Measurements from ENCODE around the gene DPH3. TPM values are rescaled to one million over a fixed set of nuclear protein-coding genes. Genes with fewer than 3 reads are reported as not detected.

Gene DPH3
- total RNA-seq, 3 donors from 2014 or later, result 20.0 to 26.4 (median 21.0) TPM

DNA sequence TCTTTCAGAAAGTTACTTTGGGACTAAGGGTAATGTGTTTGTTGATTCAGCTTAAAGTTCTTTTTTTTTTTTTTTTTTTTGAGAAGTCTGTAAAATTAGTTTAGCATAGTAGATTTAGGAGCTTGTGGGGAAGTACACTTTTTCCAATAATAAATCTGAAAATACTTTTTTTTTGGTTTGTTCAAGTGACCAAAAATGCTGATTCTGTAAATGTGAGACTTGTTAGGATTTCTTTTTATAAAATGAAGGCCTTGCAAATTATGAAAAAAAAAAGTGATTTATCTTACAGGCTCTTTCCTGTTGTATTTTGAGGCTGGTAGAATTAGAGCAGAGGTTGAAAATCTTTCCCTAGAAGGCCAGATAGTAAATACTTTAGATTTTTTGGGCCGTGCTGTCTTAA lies 7.8 kb upstream of the DPH3 start:
- DNase-seq (no peak), ATAC-seq (no peak)
- H3K36me3 ChIP-seq (ENCODE audit: low read depth), result no peaks in the 10 kb centered on the region
- H3K4me1 ChIP-seq (ENCODE audit: low read depth), result no peaks in the 10 kb centered on the region
- no peak overlapping the region for H3K4me3 ChIP-seq
- intact Hi-C loops (cut with DNase I, micrococcal nuclease), result no loop called here
- TF ChIP-seq, protein P1, sequence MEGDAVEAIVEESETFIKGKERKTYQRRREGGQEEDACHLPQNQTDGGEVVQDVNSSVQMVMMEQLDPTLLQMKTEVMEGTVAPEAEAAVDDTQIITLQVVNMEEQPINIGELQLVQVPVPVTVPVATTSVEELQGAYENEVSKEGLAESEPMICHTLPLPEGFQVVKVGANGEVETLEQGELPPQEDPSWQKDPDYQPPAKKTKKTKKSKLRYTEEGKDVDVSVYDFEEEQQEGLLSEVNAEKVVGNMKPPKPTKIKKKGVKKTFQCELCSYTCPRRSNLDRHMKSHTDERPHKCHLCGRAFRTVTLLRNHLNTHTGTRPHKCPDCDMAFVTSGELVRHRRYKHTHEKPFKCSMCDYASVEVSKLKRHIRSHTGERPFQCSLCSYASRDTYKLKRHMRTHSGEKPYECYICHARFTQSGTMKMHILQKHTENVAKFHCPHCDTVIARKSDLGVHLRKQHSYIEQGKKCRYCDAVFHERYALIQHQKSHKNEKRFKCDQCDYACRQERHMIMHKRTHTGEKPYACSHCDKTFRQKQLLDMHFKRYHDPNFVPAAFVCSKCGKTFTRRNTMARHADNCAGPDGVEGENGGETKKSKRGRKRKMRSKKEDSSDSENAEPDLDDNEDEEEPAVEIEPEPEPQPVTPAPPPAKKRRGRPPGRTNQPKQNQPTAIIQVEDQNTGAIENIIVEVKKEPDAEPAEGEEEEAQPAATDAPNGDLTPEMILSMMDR (IDR thresholded peaks at IDR 0.05), result no peak
- no peaks in the 10 kb centered on the region for H3K9me3 ChIP-seq

DNA sequence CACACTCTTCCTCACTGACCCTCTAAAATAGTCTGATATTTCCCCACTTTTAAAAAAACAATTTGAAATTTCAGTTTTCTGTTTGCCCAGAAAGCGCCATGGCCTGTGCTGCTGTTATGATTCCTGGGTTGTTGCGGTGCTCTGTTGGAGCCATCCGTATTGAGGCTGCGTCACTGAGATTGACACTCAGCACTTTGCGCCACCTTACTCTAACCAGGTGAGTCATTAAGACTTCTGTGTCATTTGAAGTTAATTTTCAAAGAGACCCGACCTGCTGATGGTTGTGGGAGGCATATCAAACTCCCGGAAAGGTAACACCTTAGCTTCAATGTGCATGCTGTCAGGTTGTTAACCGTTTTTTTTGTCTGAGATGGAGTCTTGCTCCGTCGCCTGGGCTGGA lies 6.1 kb upstream of the DPH3 start:
- Histone ChIP-seq H3K36me3 (ENCODE audit: low read depth) (no peaks in the 10 kb centered on the region), H3K4me1 (ENCODE audit: low read depth) (peaks cover 13% of the 10 kb centered on the region), H3K4me3 (no peak overlapping the region), H3K9me3 (no peaks in the 10 kb centered on the region)
- intact Hi-C loops (cut with DNase I, micrococcal nuclease), result no loop called here
- ATAC-seq (no peak), DNase-seq (no peak)
- TF ChIP-seq, protein P1 (IDR thresholded peaks at IDR 0.05), result no peak

DNA sequence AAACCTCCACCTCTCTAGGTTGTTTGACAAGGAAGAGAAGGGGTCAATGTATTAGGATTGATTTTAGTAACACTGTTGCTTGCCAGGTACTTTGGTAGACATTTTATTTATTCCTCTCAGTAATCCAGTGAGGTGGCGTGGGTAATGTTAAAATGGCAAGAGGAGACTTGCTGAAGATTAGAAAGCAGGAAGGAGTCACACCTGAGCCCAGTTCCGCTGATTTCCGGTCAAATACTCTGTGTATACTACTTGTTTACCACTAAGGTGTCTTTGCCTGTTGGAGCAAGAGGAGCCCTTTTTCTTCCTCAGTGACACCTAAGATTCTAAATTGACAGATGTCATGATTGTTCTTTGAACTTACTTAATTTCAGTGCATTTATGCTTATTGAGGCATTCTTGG lies 2.0 kb upstream of the DPH3 start:
- TF ChIP-seq, protein P1 (IDR thresholded peaks at IDR 0.05), result no peak
- no peak overlapping the region for H3K4me3 ChIP-seq
- DNase-seq (no peak), ATAC-seq (no peak)
- intact Hi-C loops (cut with DNase I, micrococcal nuclease), result no loop called here
- H3K36me3 ChIP-seq (ENCODE audit: low read depth), result no peaks in the 10 kb centered on the region
- peaks cover 21% of the 10 kb centered on the region for H3K4me1 ChIP-seq (ENCODE audit: low read depth)
- no peaks in the 10 kb centered on the region for H3K9me3 ChIP-seq

DNA sequence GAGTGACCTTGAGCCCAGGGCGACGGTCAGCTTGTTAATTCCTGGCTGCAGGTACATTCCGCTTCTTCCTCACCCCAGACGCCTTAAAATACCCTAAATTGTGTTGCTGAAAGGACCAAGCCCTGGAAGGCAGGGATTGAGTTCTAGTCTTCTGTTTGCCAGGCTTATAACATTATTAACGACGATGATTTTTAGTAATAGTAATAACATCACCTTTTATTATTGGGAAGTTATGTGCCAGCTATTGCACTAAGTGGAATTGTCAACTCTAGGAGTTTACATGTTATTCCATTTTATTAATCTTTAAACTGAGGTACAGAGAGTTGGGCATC lies 678 bp upstream of the DPH3 start:
- peaks cover 21% of the 10 kb centered on the region for H3K4me1 ChIP-seq (ENCODE audit: low read depth)

DNA sequence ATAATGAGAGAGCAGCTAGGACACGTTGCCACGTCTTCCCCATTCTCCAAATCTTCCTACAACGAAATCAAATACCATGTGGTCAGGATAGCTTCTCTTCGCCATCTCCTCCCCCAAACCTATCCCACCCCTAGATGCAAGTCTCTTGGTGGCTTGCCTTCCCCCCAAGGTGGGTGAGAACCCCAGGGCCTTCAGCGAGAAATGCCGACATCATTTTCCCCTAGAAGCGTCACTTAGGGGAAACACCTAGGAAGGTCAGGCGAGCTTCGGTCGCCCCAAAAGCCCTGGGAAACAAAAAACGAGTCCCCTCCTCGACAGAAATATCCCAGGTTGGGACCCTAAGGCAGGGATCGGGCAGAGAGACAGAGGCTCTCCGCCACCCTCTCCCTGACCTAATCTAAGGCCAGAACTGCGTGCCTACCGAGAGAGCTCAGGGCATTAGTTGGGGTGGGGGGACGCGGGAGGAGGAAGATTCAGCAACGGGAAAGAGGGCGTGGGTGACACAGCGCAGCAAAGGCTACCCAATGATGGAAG lies 502 bp downstream of the DPH3 start:
- intact Hi-C loops (cut with DNase I, micrococcal nuclease), result no loop called here
- H3K4me1 ChIP-seq (ENCODE audit: low read depth), result peaks cover 21% of the 10 kb centered on the region
- no peaks in the 10 kb centered on the region for H3K36me3 ChIP-seq (ENCODE audit: low read depth)
- ATAC-seq (no peak), DNase-seq (no peak)
- H3K9me3 ChIP-seq, result no peaks in the 10 kb centered on the region
- H3K4me3 ChIP-seq, result peak overlapping the region; percentile 67
- TF ChIP-seq, protein P1 (IDR thresholded peaks at IDR 0.05), result no peak

More for the DNA sequence above, 678 bp upstream of the DPH3 start:
- DNase-seq (no peak), ATAC-seq (no peak)
- Histone ChIP-seq H3K9me3 (no peaks in the 10 kb centered on the region), H3K4me3 (peak overlapping the region; percentile 67), H3K36me3 (ENCODE audit: low read depth) (no peaks in the 10 kb centered on the region)
- intact Hi-C loops (cut with DNase I, micrococcal nuclease), result no loop called here
- TF ChIP-seq, protein P1 (IDR thresholded peaks at IDR 0.05), result no peak

DNA sequence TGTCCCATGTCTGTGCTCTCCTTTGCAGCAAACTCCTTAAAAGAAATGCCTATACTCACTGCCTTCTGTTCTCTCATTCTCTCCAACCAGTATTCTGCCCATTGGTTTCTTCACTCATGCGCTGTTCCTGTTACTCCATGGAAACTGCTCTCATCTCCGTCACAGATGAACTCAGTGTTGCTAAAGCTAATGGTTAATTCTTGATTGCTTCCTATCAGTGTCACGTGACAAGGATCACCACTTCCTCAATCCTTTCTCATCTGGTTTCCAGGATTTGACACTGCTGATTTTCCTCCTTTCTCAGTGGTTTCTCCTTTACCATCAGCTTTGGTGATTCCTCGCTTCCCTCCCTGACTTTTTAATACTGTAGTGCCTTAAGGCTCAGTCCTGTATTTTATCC lies 2.6 kb downstream of the DPH3 start:
- no peak overlapping the region for H3K4me3 ChIP-seq
- no peaks in the 10 kb centered on the region for H3K9me3 ChIP-seq
- intact Hi-C loops (cut with DNase I, micrococcal nuclease), result no loop called here
- TF ChIP-seq, protein P1 (IDR thresholded peaks at IDR 0.05), result no peak
- DNase-seq, result no peak
- no peak for ATAC-seq
- peaks cover 19% of the 10 kb centered on the region for H3K4me1 ChIP-seq (ENCODE audit: low read depth)
- H3K36me3 ChIP-seq (ENCODE audit: low read depth), result no peaks in the 10 kb centered on the region
